ENCODE measurements around the gene MESD.
"Not testable (repeated sequence)": the region's sequence is repeated elsewhere in the genome, so short reads cannot be mapped to it uniquely, and the experiment has no call there.

Gene MESD

DNA sequence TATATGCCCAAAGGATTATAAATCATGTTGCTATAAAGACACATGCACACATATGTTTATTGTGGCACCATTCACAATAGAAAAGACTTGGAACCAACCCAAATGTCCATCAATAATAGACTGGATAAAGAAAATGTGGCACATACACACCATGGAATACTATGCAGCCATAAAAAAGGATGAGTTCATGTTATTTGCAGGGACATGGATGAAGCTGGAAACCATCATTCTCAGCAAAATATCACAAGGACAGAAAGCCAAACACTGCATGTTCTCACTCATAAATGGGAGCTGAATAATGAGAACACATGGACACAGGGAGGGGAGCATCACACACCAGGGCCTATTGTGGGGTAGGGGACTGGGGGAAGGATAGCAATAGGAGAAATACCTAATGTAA lies 24.2 kb downstream of the MESD start:
- not testable (repeated sequence) for DNase-seq (ENCODE audit: low read depth in 2 of 2)

DNA sequence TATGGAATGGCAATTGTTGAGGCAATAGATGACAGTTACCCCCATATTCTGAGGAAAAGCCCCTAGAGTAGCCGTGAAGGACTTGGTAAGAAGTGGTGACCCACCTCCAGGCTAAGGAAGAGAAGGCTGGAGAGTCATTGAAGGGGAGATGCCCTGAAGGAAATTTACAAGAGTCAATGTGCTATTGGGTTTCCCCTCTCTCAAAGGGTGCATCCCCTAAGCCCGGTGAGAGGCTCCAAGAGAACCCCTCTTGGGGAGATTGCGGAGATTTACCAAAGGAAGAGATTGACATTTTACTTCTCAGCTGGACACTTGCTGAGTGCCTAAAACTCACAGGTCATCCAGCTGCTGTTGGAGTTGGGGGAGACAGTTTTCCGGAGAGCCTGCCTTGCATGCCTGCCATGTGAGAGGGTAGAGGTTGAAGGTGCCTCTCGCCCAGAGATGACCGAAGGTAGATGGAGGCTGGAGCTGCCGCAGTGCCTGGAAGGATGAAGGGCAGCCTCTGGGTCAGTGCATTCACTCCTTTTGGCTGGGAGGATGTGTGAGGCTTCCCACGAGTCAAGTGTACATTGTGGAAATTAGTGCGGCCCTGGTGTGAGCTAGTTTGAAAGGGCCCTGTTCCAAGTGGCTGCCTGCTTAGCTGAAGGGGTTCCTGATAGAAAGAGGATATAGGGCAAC lies 30.7 kb downstream of the MESD start:
- DNase-seq (ENCODE audit: low read depth in 2 of 2) = no peak

- no peak for DNase-seq (ENCODE audit: low read depth in 2 of 2)
These were observed 31.6 kb downstream of the MESD start for GRCh38 chr15:80957976-80958375.

GRCh38 chr15:80957556-80957955 lies 32.1 kb downstream of the MESD start:
- DNase-seq (ENCODE audit: low read depth in 2 of 2) = no peak

GRCh38 chr15:80955571-80956452 lies 33.8 kb downstream of the MESD start:
- peak in 1 of 2 donors; percentile 14 for DNase-seq (ENCODE audit: low read depth in 2 of 2)

GRCh38 chr15:80953953-80954778 lies 35.5 kb downstream of the MESD start:
- DNase-seq (ENCODE audit: low read depth in 2 of 2) = no peak

DNA sequence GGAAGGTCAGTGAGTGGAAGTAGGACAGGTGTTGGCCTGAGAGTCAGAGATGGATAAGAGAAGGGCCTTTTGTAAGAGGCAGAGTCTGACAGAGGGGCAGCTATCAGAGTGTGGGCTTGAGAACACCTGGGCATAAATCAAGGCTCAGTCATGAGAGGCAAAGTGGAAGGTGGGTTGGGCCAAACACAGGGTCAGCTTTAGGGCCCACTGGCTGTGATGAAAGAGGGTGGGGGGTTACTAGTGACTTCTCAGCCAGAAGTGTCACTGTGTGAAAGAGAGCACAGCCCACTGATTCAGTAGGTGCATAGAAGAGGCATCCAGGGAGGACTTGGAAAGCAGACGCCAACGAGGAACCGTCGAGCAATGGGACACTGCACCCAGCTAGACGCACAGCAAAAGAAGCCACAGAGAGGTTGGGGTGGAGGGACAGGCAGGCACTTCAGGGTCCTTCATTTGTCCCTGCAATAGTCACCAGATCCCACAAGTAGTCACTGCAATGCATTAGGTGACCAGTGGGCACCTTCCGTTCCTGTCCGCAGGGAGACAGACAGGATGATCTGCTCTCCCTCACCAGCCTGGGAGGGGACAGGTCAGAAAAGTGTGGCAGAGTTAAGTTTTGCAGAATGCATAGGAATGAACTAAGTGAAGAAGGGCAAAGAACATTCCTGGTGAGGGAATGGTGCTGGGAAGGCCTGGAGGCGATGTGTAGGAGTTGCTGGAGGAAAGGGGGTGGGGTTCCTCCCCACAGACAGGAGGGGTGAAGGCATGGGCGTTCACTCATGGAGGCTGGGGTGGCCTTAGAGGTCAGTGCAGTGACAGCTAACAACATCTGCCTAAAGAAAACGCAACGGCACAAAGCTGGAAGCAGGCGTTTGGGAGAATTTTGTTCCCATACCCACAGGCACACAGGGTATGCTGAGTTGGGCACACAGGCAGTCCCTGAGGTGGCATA lies 36.3 kb downstream of the MESD start:
- DNase-seq (ENCODE audit: low read depth in 2 of 2) = no peak

GRCh38 chr15:80951941-80952340 lies 37.7 kb downstream of the MESD start:
- DNase-seq (ENCODE audit: low read depth in 2 of 2) = no peak

GRCh38 chr15:80950291-80951078 lies 39.1 kb downstream of the MESD start:
- DNase-seq (ENCODE audit: low read depth in 2 of 2) = no peak

DNA sequence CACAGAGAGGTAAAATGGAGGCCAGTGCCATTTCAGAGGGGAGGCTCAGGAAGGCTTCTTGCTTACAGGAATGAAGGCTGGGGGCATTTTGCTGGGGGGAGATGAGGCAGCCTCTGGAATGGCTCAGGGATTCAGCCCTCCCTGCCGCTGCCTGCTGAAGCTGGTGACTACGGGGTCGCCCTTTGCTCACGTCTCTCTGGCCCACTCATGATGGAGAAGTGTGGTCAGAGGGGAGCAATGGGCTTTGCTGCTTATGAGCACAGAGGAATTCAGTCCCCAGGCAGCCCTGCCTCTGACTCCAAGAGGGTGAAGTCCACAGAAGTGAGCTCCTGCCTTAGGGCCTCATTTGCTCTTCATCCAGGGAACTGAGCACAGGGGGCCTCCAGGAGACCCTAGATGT lies 39.9 kb downstream of the MESD start:
- DNase-seq (ENCODE audit: low read depth in 2 of 2) = no peak

- no peak for DNase-seq (ENCODE audit: low read depth in 2 of 2)
These were observed 40.8 kb downstream of the MESD start for GRCh38 chr15:80948651-80949292.

GRCh38 chr15:80946576-80946975 lies 43.0 kb downstream of the MESD start:
- DNase-seq (ENCODE audit: low read depth in 2 of 2) = no peak

DNA sequence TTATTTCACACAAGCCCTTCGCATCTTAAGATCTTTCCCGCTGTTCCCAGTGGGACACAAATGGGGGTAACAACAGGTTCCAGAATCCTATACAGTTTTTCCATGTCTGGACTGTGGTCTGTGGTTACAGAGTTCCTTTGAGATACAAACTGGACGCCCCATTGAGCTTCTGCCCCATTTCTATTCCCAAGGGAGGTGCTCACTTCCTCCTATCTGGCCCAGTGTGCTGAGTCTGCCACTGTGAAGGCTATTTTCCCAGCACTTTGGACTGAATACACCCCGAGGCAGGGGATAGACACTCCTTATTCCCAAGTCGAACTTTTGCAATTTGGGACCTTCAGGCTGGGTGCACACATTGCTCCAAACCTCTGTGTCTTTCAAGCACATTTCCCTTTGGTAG lies 44.0 kb downstream of the MESD start:
- no peak for DNase-seq (ENCODE audit: low read depth in 2 of 2)

DNA sequence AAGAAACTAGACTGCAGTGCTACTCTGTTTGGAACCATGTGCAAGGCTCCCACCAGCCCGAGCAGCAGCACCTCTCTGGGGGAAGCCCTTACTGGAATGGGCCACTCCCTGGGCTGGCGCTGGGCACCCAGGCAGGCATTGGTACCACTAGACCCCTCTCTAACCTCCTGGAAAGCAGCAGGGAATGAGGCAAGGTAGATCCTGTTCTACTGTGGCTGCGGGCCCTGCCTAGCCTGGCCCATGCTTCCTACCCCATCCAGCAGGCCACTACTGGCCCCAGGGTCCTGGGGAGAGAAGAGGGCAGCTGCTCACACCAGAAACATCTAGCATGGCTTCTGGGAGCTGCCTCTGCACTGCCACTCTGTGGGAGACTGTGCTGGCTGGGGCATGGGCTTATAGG lies 44.8 kb downstream of the MESD start:
- no peak for DNase-seq (ENCODE audit: low read depth in 2 of 2)

- DNase-seq (ENCODE audit: low read depth in 2 of 2) = no peak
These were observed 46.7 kb downstream of the MESD start for GRCh38 chr15:80942746-80943565.

- DNase-seq (ENCODE audit: low read depth in 2 of 2) = no peak
These were observed 47.4 kb downstream of the MESD start for GRCh38 chr15:80942266-80942665.

GRCh38 chr15:80940851-80941250 lies 48.8 kb downstream of the MESD start:
- no peak for DNase-seq (ENCODE audit: low read depth in 2 of 2)

GRCh38 chr15:80940331-80940730 lies 49.3 kb downstream of the MESD start:
- DNase-seq (ENCODE audit: low read depth in 2 of 2) = no peak

DNA sequence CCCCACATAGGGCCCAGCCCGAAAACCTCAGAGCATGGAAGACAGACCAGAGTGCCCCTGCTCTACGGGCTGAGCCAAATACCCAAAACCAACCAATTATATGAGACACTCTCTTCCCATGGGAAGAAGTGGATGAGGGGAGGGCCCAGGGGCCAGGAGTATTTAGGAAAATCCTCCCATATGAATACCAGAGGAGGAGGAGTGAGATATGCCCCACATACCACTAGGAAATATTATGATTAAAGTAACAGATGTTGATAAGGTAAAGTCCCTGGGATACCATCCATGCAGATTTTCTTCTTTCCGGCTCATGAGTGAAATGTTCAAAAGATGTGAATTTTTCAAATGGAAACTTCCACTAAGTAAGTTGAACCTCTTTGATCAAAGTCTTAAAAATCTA lies 50.4 kb downstream of the MESD start:
- no peak for DNase-seq (ENCODE audit: low read depth in 2 of 2)

Measured in stimulated activated CD4-positive, alpha-beta T cell treated with anti-CD3 and anti-CD28 coated beads, Interleukin-1b, Interleukin-23, amount 100 ng/mL, for 1 hour (primary cell).